ENCODE measurements around the gene FZR1.
"Not testable (repeated sequence)": the region's sequence is repeated elsewhere in the genome, so short reads cannot be mapped to it uniquely, and the experiment has no call there.

Gene FZR1

DNA sequence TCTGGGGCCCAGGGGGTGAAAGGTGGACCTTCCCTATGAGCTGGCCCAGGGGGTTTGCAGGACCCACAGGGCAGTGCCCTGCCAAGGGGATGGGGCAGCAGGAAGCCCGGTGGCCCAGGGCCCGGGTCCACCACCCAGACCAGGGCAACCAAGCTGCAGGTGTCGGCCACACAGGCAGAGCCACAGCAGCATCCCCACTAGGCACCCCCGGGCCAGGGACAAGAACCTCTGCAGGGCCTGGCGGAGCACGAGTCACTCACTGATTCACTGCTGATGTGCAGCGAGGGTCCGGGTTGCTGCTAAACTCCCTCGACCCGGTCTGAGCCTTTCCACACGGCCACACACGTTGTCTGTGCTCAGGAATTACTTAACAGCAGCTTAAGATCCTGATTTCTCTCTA, 8.8 kb downstream of the FZR1 start:
- DNase-seq (ENCODE audit: low read depth in 2 of 2): no peak

DNA sequence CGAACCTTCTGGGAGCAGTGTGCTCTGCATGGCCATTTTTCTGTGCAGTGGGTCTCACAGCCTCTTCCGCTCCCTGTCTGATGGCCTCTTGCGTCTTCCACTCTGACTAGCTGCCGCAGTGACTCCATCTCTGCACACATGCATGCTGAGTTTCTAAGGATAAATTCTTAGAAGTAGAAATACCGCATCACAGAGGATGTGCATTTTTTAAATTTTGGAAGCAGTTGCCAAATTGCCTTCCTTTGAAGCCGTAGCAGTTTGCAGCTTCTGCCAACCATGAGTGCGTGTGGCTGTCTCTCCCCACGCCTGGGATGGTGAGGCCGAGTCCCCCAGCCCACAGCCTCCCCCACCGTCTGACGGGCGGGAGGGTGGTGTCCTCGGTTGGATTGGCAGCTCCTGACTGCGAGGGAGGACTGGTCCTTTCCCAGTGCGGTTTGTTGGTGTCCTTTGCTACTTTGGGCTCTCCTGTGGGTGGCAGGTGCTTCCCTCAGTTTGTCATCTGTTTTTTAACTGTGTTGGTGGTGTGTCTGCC, 9.8 kb downstream of the FZR1 start:
- DNase-seq (ENCODE audit: low read depth in 2 of 2): no peak

DNA sequence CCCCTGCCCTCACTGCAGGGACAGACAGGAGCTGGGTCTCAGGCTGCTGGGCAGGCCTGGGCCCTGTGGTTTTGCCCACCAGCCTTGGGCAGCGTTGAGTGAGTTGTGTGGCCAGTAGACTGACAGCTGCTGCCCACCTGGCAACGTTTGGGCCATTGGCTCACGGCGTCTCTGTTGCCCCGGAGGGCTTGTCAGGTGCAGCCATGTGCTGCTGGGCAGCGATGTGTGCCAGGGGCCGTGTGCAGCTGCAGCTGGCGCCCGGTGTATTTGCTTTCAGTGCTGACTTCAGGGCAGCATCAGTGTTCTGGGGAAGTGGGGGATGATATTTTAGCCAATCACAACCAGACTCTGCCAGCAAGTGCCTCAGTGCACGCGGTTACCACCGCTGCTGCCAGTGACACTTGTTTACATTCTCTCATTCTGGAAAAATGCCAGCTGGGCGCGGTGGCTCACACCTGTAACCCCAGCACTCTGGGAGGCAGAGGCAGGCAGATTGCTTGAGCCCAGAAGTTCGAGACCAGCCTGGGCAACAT, 10.6 kb downstream of the FZR1 start:
- DNase-seq (ENCODE audit: low read depth in 2 of 2): no peak

DNA sequence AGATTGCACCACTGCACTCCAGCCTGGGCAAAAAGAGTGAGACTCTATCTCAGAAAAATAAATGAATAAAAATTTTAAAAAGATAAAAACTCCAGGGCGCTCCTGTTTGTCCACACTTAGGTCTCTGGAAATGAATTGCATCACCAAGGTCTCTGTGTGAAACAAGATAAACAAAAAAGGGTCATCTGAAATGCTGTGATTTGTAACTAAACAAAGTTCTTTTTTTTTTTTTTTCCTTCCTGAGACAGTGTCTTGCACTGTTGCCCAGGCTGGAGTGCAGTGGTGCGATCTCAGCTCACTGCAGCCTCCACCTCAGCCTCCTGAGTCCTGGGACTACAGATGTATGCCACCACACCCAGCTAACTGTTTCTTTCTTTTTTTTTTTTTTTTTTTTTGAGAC, 11.5 kb downstream of the FZR1 start:
- no peak for DNase-seq (ENCODE audit: low read depth in 2 of 2)

DNA sequence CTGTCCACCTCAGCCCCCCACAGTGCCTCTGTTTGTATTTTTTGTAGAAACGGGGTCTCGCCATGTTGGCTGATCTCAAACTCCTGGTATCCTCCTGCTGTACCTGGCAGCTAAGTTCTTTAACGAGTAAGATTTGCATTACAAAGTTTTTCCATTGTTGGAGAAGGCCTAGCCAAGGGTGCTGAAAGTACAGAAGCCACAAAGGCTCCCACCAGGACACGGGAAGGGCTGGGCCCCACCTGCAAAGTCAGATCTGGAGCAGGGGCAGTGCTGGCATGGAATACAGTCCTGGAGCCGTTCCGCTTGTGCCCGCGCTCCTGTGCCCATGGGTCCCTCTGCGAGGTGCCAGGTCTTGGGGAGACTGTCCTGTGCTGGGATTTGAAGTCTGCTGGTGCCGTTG, 12.1 kb downstream of the FZR1 start:
- DNase-seq (ENCODE audit: low read depth in 2 of 2): no peak

DNA sequence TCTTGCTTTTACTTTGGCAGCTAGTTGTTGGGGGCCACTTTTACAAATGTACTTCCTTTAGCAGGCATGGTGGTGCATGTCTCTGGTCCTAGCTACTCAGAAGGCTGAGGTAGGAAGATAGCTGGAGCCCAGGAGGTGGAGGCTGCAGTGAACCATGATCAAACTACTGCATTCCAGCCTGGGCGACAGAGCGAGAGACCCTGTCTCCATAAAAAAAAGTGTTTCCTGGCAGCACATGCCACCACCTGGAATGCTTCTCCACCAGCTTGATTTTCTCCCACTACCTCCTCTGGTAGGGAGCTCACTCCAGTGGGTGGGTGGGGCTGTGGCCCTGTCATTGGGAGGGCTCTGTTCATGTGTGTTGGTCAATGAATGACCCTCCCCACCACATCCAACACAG, 12.5 kb downstream of the FZR1 start:
- DNase-seq (ENCODE audit: low read depth in 2 of 2): no peak

DNA sequence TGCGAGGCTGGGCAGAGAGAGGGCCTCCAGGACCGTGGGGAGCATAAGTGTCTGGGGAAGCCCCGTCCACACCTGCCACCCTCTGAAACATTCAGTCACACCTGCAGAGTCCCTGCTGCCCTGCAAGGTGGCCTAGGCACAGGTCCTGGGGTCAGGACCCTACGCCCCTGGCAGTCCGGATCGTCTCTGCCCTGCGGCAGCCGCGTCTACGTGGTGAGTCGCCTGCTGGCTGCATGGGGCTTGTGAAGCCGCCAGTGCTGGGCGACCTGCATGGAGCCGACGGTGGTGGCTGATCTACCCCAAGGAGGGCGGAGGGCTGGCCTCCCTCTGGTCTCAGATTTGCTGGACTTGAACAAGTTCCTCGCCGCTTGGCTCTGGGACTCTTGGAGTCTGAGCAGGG, 13.0 kb downstream of the FZR1 start:
- no peak for DNase-seq (ENCODE audit: low read depth in 2 of 2)

DNA sequence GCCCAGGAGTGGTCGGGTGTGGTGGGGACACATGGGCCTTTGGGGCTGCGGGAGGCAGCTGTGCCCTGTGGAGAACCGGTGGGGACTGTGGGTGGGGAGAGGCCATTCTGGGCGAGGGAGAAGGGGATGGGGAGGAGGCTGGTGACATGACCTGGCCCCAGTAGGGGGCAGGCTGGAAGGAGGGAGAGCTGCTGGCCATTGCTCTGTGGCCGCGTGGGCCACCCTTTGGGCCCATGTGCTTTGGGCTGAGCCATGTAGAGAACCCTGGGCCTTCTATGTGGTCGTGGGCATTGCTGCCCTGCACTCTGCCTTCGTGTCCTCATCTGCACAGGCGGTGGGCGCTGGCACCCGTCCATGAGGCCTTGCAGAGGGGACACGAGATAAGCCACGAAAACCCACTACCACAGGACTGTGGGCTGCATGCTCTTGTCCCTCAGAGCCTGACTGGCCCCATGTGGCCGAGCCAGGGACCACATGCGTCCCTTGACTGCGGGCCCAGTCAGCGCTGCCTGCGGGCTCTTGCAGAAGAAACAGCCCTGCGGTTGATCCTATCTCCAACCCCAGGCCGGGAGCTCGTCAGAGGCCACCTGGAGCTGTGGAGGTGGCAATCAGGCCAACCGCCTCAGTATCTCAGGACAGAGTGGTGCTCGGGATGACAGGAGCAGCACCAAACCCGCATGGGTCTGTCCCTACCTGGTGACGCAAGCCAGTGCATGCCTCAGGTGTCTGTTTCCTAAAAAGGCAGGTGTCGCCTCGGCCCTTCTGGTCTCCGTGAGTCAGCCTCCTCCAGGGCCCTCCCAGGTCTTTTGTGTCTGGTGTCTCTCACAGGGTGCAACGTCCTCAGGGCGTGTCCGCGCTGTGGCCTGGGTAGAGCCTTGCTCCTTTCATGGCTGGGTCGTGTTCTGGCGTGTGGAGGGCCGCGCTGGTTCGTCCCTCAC, 14.3 kb downstream of the FZR1 start:
- no peak for DNase-seq (ENCODE audit: low read depth in 2 of 2)

DNA sequence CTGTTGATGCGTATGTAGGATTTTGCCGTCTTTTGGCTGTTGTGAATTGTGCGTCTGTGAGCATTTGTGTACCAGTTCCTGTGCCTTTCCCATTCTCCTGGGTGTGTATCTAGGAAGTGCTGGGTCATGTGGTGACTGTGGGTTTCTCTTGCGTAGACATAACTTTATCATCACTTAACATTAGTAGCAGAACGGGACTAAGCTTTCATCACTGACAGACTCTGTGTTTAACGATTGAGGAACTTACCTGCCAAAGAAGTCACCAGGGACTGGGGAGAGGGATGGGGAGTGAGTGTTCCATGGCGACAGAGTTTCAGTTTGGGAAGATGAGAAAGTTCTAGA, 15.0 kb downstream of the FZR1 start:
- no peak for DNase-seq (ENCODE audit: low read depth in 2 of 2)

DNA sequence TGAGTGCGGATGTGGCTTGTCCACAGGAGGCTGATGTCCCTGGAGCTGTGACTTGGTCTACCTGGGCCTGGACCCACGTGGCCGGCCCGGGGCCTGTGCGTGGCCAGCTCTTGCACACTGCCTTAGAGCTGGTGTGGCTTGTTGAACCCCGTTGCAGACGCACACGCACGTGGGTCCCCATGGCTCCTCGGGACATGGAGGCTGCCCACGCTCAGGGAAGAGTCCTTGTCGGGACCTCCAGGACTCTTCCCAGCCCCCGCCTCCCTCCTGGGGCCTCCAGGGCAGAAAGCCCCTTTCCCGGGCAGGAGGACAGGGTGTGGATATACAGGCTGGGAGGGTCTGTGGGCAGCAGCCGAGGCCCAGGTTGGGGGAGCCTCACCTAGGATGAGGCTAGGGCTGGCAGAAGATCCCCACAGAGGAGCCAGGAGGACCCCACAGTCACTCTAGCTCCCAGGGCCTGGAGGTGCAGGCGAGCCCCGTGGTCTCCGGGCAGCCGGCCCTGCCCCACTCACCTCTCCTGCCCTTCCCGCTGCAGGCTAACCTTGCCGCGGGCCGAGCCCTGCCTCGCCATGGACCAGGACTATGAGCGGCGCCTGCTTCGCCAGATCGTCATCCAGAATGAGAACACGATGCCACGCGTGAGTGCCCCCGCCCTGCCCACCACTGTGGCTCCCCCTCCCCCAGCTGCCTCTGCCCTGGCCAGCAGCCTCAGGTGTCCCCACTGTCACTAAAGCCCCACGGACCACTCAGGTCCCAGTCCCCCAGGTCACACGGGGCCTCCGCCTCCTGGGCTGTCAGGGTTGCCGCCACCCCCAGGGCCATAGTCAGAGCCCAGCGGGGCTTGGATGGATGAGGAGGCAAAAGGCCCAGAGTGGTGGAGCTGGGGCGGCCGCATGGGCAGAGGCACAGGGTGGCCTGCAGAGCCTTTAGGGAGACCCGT, 16.6 kb downstream of the FZR1 start:
- DNase-seq (ENCODE audit: low read depth in 2 of 2): no peak

DNA sequence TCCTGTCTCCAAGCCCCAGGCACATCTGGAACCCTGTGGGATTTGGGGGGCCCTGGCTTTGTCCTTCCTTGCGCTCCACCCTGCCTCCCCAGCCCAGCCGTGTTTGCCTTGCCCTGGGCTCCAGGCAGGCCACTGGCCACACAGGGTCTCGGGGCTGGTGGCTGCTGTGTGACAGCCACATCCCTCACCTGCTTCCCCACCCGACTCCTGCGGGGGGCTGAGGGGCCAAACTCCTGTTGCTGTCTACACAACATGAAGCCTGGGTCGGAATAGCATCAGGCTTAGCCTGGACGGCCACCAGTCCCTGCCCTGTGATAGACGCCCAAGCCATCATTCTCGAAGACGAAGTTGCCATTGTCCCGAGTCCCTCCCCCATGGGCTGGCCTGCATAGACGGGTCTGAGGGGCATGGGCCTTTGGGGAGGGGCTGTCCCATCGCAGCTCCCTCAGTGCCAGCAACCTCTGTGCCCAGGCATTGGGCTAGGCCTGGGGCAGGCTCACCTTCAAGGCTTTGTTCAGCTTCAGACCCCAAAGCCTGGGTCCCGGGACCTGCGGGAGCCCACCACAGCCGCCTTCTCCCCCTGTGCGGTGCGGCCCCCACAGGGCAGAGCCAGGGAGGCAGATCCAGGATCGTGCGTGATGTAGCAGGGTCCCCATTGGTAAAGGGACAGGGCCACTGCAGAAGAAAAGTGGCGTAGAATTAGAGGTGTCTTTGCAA, 17.4 kb downstream of the FZR1 start:
- no peak for DNase-seq (ENCODE audit: low read depth in 2 of 2)

DNA sequence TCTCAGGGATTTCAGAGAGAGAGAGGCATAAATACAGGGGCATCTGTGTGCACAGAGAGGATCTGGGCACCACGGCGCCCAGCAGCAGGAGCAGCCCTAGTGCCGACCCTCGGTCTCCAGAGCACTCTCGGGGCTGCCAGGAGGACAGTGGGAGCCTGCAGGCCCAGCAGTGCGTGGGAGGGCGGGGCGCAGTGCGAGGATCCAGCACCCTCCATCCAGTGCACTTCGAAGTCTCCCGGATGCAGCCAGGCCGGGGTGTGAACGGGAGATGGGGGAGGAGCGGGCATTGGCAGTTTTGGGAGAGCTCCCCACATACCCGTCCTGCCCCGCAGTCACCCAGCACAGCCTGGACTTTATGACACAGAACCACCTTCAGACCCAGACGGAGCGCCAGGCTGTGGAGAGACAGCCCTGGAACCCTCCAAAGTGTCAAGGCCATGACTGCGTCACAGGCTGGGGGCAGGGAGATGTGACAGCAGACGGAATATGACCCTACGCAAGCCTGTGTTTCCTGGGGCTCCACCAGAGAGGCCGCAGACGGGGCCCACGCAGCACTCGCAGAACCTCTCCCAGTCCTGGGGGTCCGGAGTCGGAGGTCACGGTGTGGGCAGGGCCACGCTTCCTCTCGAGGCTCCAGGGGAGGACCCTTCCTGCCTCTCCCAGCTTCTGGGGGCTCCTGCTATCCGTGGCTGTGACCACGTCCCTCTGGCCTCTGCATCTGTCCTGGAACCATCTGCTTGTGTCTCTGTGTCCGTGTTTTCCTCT, 18.1 kb downstream of the FZR1 start:
- no peak for DNase-seq (ENCODE audit: low read depth in 2 of 2)

DNA sequence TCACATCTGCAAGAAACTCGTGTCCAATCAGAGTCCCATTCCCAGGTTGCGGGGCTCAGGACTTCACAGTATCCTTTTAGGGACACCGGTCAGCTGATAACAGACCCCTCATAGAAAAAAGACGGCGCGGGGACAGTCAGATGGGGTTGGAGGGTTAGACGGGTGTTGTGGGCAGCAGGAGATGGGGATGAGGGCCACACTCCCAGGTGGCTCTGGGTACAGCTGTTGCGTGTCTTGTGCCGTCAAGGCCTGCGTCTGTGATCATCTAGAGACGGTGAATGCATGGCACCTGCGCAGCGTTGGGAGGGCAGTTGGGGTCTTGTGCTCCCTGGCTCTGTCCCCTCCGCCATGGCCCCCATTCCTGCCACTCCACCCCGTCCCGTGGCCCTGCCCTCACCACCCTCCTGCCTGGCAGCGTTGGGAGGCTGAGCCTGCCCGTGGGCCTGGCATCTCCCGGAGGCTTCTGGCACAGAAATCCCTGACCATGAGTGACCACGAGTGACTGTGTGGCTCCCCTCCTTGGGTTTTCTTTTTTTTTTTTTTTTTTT, 18.9 kb downstream of the FZR1 start:
- DNase-seq (ENCODE audit: low read depth in 2 of 2): no peak

DNA sequence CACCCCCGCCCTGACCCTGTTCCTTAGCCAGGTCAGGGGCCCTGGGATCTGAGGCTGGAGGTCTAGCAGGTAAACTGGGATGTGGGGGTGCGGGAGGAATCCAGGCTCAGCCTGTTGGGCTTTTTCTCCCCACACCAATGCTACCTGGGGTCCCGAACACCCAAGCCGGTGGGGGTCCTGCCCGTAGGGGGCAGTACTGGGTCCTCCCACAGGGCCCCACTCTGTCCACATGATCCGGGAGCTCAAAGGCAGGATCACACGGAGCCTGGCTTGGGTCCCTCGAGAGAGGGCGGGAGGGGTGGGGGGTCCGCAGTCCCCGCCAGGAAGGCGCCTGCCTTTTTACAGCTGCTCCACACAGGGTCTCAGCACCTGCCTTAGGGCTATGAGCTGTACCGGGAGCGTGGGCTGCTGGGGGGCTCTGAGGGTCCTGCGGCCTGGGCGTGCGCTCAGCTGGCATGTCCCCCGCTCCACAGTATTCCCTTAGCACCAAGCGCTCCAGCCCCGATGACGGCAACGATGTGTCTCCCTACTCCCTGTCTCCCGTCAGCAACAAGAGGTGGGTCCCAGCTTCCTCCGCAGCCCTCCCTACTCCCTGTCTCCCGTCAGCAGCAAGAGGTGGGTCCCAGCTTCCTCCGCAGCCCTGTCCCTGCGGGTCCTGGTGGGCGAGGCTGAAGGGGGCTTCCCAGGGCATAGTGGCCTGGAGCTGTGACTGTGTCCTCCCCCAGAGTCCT, 20.6 kb downstream of the FZR1 start:
- no peak for DNase-seq (ENCODE audit: low read depth in 2 of 2)

DNA sequence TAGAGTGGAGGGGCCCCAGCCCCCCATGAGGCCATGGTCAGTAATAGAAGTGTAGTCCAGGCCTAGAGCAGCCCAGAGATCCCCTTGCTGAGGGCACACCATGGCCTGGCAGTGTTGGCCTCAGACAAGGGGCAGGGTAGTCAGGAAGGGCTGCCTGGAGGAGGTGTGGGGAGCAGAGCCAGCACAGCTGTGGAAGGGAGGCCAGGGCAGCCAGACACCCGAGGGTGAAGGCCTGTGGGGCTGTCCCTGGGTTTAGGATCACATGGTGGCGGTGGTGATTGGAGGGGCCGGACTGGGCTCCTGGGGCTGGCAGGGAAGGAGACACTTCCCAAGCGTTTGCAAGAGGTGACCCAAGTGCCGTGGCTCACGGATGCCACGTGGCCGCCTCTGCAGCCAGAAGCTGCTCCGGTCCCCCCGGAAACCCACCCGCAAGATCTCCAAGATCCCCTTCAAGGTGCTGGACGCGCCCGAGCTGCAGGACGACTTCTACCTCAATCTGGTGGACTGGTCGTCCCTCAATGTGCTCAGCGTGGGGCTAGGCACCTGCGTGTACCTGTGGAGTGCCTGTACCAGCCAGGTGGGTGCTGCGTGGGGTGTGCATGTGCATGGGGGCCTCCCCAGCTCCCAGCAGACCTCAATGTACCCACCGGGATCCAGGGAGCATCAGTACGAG, 21.3 kb downstream of the FZR1 start:
- no peak for DNase-seq (ENCODE audit: low read depth in 2 of 2)

DNA sequence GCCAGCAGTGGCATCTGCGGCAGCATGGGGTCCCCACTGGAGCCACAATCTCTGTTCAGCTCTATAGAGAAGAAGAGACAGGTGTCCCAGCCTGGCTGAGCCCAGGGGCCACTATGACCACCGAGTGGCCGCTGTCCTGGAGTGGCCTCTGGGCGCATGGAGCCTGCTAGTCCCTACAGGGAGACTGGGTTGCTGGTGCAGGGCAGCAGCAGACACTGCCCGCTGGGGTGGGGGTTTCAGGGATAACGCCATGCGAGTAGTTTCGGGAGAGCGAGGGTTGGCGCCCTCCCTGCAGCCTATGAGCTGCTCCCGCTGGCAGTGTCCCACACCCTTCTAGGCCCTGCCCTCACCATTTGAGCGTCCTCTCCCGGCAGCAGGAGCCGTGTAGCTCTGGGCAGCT, 22.0 kb downstream of the FZR1 start:
- DNase-seq (ENCODE audit: low read depth in 2 of 2): no peak

DNA sequence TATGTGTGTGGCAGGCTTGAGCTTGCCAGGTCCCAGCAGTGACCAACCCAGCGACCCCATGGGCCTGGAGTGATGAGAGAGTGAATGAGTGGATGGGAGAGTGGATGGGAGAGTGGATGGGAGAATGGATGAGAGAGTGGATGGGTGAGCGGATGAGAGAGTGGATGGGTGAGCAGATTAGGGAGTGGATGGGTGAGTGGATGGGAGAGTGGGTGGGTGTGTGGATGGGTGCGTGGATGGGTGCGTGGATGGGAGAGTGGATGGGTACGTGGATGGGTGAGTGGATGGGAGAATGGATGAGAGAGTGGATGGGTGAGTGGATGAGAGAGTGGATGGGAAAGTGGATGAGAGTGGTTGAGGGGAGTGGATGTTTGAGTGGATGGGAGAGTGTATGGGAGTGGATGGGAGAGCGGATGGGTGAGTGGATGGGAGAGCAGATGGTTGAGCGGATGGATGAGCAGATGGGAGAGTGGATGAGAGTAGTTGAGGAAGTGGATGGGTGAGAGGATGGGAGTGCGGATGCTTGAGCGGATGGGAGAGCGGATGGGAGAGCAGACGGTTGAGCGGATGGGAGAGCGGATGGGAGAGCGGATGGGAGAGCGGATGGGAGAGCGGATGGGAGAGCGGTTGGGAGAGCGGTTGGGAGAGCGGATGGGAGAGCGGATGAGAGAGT, 22.6 kb downstream of the FZR1 start:
- no peak for DNase-seq (ENCODE audit: low read depth in 2 of 2)

DNA sequence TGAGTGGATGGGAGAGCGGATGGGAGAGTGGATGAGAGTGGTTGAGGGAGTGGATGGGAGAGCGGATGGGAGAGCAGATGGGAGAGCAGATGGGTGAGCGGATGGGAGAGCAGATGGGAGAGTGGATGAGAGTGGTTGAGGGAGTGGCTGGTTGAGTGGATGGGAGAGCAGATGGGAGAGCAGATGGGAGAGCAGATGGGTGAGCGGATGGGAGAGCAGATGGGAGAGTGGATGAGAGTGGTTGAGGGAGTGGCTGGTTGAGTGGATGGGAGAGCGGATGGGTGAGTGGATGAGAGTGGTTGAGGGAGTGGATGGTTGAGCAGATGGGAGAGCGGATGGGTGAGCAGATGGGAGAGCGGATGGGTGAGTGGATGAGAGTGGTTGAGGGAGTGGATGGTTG, 23.2 kb downstream of the FZR1 start:
- DNase-seq (ENCODE audit: low read depth in 2 of 2): not testable (repeated sequence)

DNA sequence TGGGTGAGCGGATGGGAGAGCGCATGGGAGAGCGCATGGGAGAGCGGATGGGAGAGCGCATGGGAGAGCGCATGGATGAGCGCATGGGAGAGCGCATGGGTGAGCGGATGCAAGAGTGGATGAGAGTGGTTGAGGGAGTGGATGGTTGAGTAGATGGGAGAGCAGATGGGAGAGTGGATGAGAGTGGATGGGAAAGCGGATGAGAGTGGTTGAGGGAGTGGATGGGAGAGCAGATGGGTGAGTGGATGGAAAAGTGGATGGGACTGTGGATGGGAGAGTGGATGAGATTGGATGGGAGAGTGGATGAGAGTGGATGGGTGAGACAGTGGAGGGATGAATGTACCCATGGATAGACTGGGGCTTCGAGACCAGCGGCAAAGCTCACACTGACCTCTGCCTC, 24.3 kb downstream of the FZR1 start:
- no peak for DNase-seq (ENCODE audit: low read depth in 2 of 2)

Data from activated CD4-positive, alpha-beta T cell treated with anti-CD3 and anti-CD28 coated beads for 24 hours (primary cell).